ENCODE data around the gene PATL2.
A peak's percentile ranks its signal among the peaks of the same experiment; 100 is the strongest.

PATL2 gene

GRCh38 chr15:44716983-44717602 lies 6.0 kb upstream of the PATL2 start:
- no peak overlapping the region for H3K4me3 ChIP-seq (ENCODE audit: low read depth, low read length)
- no peak for TF ChIP-seq CTCF (IDR thresholded peaks at IDR 0.05; ENCODE audit: borderline replicate concordance, insufficient read depth, low read depth, low read length)

DNA sequence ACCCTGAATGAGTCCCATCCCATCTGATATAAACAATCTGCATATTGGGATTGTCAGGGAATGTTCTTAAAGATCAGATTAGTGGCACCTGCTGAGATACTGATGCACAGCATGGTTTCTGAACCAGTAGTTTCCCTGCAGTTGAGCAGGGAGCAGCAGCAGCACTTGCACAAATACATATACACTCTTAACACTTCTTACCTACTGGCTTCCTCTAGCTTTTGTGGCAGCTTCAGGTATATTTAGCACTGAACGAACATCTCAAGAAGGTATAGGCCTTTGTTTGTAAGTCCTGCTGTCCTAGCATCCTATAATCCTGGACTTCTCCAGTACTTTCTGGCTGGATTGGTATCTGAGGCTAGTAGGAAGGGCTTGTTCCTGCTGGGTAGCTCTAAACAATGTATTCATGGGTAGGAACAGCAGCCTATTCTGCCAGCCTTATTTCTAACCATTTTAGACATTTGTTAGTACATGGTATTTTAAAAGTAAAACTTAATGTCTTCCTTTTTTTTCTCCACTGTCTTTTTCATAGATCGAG lies 4.7 kb upstream of the PATL2 start:
- TF ChIP-seq CTCF (IDR thresholded peaks at IDR 0.05; ENCODE audit: borderline replicate concordance, insufficient read depth, low read depth, low read length) = no peak
- no peak overlapping the region for H3K4me3 ChIP-seq (ENCODE audit: low read depth, low read length)

DNA sequence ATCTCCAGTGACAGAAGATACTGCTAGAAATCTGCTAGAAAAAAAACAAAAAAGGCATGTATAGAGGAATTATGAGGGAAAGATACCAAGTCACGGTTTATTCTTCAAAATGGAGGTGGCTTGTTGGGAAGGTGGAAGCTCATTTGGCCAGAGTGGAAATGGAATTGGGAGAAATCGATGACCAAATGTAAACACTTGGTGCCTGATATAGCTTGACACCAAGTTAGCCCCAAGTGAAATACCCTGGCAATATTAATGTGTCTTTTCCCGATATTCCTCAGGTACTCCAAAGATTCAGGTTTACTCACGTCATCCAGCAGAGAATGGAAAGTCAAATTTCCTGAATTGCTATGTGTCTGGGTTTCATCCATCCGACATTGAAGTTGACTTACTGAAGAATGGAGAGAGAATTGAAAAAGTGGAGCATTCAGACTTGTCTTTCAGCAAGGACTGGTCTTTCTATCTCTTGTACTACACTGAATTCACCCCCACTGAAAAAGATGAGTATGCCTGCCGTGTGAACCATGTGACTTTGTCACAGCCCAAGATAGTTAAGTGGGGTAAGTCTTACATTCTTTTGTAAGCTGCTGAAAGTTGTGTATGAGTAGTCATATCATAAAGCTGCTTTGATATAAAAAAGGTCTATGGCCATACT lies 4.1 kb upstream of the PATL2 start:
- H3K4me3 ChIP-seq (ENCODE audit: low read depth, low read length) = peak overlapping the region; percentile 99
- TF ChIP-seq CTCF (IDR thresholded peaks at IDR 0.05; ENCODE audit: borderline replicate concordance, insufficient read depth, low read depth, low read length) = no peak

GRCh38 chr15:44713006-44713966 lies 2.2 kb upstream of the PATL2 start:
- no peak for TF ChIP-seq CTCF (IDR thresholded peaks at IDR 0.05; ENCODE audit: borderline replicate concordance, insufficient read depth, low read depth, low read length)
- H3K4me3 ChIP-seq (ENCODE audit: low read depth, low read length) = peak overlapping the region; percentile 99

DNA sequence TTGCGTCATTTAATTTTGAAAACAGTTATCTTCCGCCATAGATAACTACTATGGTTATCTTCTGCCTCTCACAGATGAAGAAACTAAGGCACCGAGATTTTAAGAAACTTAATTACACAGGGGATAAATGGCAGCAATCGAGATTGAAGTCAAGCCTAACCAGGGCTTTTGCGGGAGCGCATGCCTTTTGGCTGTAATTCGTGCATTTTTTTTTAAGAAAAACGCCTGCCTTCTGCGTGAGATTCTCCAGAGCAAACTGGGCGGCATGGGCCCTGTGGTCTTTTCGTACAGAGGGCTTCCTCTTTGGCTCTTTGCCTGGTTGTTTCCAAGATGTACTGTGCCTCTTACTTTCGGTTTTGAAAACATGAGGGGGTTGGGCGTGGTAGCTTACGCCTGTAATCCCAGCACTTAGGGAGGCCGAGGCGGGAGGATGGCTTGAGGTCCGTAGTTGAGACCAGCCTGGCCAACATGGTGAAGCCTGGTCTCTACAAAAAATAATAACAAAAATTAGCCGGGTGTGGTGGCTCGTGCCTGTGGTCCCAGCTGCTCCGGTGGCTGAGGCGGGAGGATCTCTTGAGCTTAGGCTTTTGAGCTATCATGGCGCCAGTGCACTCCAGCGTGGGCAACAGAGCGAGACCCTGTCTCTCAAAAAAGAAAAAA lies 1.4 kb upstream of the PATL2 start:
- no peak for TF ChIP-seq CTCF (IDR thresholded peaks at IDR 0.05; ENCODE audit: borderline replicate concordance, insufficient read depth, low read depth, low read length)
- H3K4me3 ChIP-seq (ENCODE audit: low read depth, low read length) = peak overlapping the region; percentile 99

DNA sequence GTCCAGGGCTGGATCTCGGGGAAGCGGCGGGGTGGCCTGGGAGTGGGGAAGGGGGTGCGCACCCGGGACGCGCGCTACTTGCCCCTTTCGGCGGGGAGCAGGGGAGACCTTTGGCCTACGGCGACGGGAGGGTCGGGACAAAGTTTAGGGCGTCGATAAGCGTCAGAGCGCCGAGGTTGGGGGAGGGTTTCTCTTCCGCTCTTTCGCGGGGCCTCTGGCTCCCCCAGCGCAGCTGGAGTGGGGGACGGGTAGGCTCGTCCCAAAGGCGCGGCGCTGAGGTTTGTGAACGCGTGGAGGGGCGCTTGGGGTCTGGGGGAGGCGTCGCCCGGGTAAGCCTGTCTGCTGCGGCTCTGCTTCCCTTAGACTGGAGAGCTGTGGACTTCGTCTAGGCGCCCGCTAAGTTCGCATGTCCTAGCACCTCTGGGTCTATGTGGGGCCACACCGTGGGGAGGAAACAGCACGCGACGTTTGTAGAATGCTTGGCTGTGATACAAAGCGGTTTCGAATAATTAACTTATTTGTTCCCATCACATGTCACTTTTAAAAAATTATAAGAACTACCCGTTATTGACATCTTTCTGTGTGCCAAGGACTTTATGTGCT lies 721 bp upstream of the PATL2 start:
- H3K4me3 ChIP-seq (ENCODE audit: low read depth, low read length) = peak overlapping the region; percentile 99
- no peak for TF ChIP-seq CTCF (IDR thresholded peaks at IDR 0.05; ENCODE audit: borderline replicate concordance, insufficient read depth, low read depth, low read length)
